ENCODE measurements around the gene WDR33. TPM values are rescaled to one million over a fixed set of nuclear protein-coding genes. Genes with fewer than 3 reads are reported as not detected.

WDR33 gene
- total RNA-seq, 2 donors from 2014 or later = 70.8 to 80.5 TPM

- DNase-seq (ENCODE audit: low spot score in 2 of 2) (peak in 1 of 2 donors; percentile 33), ATAC-seq (no peak)
Observed at GRCh38 chr2:127663566-127664064, 147.4 kb downstream of the WDR33 start.

GRCh38 chr2:127662937-127663565 lies 147.9 kb downstream of the WDR33 start:
- Mint-ChIP-seq H3K9me3 (no peaks in the 10 kb centered on the region), H3K27ac (no peak overlapping the region), H3K36me3 (no peaks in the 10 kb centered on the region)
- no peak for ATAC-seq
- DNase-seq (ENCODE audit: low spot score in 2 of 2) = peak in 1 of 2 donors; percentile 42

More at GRCh38 chr2:127663566-127664064, 147.4 kb downstream of the WDR33 start:
- H3K27ac Mint-ChIP-seq = no peak overlapping the region
- H3K36me3 Mint-ChIP-seq = no peaks in the 10 kb centered on the region
- no peaks in the 10 kb centered on the region for H3K9me3 Mint-ChIP-seq

GRCh38 chr2:127661949-127662510 lies 148.9 kb downstream of the WDR33 start:
- DNase-seq (ENCODE audit: low spot score in 2 of 2) = no peak
- ATAC-seq = no peak
- no peaks in the 10 kb centered on the region for H3K36me3 Mint-ChIP-seq
- no peaks in the 10 kb centered on the region for H3K9me3 Mint-ChIP-seq
- no peak overlapping the region for H3K27ac Mint-ChIP-seq

- Mint-ChIP-seq H3K9me3 (no peaks in the 10 kb centered on the region), H3K27ac (peak overlapping the region in 1 of 2 donors; percentile 65), H3K36me3 (no peaks in the 10 kb centered on the region)
- DNase-seq (ENCODE audit: low spot score in 2 of 2) (no peak), ATAC-seq (no peak)
Observed at GRCh38 chr2:127661072-127661649, 149.8 kb downstream of the WDR33 start.

GRCh38 chr2:127660291-127660578 lies 150.7 kb downstream of the WDR33 start:
- no peaks in the 10 kb centered on the region for H3K9me3 Mint-ChIP-seq
- H3K36me3 Mint-ChIP-seq = no peaks in the 10 kb centered on the region
- DNase-seq (ENCODE audit: low spot score in 2 of 2) = no peak
- H3K27ac Mint-ChIP-seq = no peak overlapping the region
- no peak for ATAC-seq

- ATAC-seq (no peak), DNase-seq (ENCODE audit: low spot score in 2 of 2) (no peak)
- Mint-ChIP-seq H3K36me3 (no peaks in the 10 kb centered on the region), H3K27ac (no peak overlapping the region), H3K9me3 (no peaks in the 10 kb centered on the region)
Observed at GRCh38 chr2:127659408-127660290, 151.3 kb downstream of the WDR33 start.

GRCh38 chr2:127658641-127659407 lies 152.1 kb downstream of the WDR33 start:
- H3K9me3 Mint-ChIP-seq = no peaks in the 10 kb centered on the region
- no peaks in the 10 kb centered on the region for H3K36me3 Mint-ChIP-seq
- no peak overlapping the region for H3K27ac Mint-ChIP-seq
- no peak for DNase-seq (ENCODE audit: low spot score in 2 of 2)
- no peak for ATAC-seq

GRCh38 chr2:127658146-127658545 lies 152.8 kb downstream of the WDR33 start:
- Mint-ChIP-seq H3K27ac (no peak overlapping the region), H3K9me3 (no peaks in the 10 kb centered on the region), H3K36me3 (no peaks in the 10 kb centered on the region)
- ATAC-seq (no peak), DNase-seq (ENCODE audit: low spot score in 2 of 2) (no peak)

- Mint-ChIP-seq H3K27ac (no peak overlapping the region), H3K36me3 (no peaks in the 10 kb centered on the region), H3K9me3 (no peaks in the 10 kb centered on the region)
- DNase-seq (ENCODE audit: low spot score in 2 of 2) = no peak
- no peak for ATAC-seq
Observed at GRCh38 chr2:127657232-127657595, 153.8 kb downstream of the WDR33 start.

- no peak for DNase-seq (ENCODE audit: low spot score in 2 of 2)
- H3K36me3 Mint-ChIP-seq = no peaks in the 10 kb centered on the region
- no peaks in the 10 kb centered on the region for H3K9me3 Mint-ChIP-seq
- H3K27ac Mint-ChIP-seq = peak overlapping the region in 1 of 2 donors; percentile 50
- ATAC-seq = no peak
Observed at GRCh38 chr2:127656569-127657231, 154.3 kb downstream of the WDR33 start.

- Mint-ChIP-seq H3K9me3 (no peaks in the 10 kb centered on the region), H3K36me3 (no peaks in the 10 kb centered on the region), H3K27ac (no peak overlapping the region)
- ATAC-seq (no peak), DNase-seq (ENCODE audit: low spot score in 2 of 2) (no peak)
Observed at GRCh38 chr2:127655209-127656073, 155.5 kb downstream of the WDR33 start.

- no peak for ATAC-seq
- Mint-ChIP-seq H3K9me3 (no peaks in the 10 kb centered on the region), H3K36me3 (no peaks in the 10 kb centered on the region), H3K27ac (no peak overlapping the region)
- DNase-seq (ENCODE audit: low spot score in 2 of 2) = no peak
Observed at GRCh38 chr2:127654838-127655175, 156.2 kb downstream of the WDR33 start.

GRCh38 chr2:127654084-127654837 lies 156.7 kb downstream of the WDR33 start:
- no peak for DNase-seq (ENCODE audit: low spot score in 2 of 2)
- Mint-ChIP-seq H3K9me3 (no peaks in the 10 kb centered on the region), H3K36me3 (no peaks in the 10 kb centered on the region), H3K27ac (peak overlapping the region in 1 of 2 donors; percentile 86)
- no peak for ATAC-seq

GRCh38 chr2:127653421-127654083 lies 157.4 kb downstream of the WDR33 start:
- Mint-ChIP-seq H3K27ac (peak overlapping the region in 1 of 2 donors; percentile 86), H3K36me3 (no peaks in the 10 kb centered on the region), H3K9me3 (no peaks in the 10 kb centered on the region)
- no peak for DNase-seq (ENCODE audit: low spot score in 2 of 2)
- no peak for ATAC-seq

Data from activated naive CD4-positive, alpha-beta T cell treated with anti-CD3 and anti-CD28 coated beads, Interleukin-2, amount 50 U/mL, for 72 hours (primary cell).